COLO829 (cell line): Measurements from ENCODE around the gene PXT1.

Experiments
- DNase-seq: peaks from one replicate; pipeline ENCODE4 v3.0.0; 2012; ENCODE audit warnings: low spot score

PXT1 gene

DNA sequence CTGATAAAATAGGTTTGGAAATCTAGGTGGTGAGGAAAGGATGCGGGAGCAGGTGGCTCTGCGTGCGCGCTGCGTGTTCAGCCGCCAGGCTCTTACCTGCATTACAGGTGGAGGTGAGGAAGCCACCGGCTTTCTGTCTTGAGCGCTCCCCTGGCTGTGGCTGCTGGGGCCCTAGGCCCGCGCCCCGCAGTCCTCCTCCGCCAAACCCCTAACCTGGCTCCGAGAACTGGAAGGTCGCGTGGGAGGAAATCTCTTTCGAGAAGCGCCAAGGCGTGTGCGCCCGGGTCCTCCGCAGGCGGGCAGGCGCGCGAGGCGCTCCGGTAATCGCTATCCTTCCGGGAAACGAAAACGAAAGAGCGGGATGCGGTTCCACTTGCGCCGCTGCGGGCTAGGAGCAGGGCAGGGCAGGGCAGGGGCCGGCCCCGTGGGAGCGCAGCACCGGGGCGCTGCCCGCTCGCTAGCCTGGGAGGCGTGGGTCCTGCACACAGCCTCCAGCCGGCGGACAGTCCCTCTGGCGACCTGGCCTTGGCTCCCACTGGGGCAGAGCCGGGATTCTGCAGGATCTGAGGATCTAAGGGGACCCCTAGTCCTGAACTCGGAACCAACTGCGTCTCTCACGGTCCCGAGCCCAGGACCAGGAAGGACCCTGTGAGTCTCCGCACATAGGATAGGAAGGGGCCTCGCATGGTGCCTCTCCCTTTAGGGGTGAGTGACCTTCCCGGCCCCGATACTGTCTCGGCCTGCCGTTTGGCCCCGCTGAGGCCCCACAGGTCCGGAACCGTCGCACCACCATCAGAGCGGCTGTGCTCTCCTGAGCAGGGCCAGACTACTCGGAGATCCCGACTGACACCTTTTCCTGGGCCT is 55.0 kb downstream of the PXT1 start, which contains the start of gene ETV7:
Gene ETV7, minus strand, starts transcription at position 230 of the 864 bp plus-strand sequence. Its CDS starts 128 bp downstream, at position 102.
- DNase-seq, result no peak

DNA sequence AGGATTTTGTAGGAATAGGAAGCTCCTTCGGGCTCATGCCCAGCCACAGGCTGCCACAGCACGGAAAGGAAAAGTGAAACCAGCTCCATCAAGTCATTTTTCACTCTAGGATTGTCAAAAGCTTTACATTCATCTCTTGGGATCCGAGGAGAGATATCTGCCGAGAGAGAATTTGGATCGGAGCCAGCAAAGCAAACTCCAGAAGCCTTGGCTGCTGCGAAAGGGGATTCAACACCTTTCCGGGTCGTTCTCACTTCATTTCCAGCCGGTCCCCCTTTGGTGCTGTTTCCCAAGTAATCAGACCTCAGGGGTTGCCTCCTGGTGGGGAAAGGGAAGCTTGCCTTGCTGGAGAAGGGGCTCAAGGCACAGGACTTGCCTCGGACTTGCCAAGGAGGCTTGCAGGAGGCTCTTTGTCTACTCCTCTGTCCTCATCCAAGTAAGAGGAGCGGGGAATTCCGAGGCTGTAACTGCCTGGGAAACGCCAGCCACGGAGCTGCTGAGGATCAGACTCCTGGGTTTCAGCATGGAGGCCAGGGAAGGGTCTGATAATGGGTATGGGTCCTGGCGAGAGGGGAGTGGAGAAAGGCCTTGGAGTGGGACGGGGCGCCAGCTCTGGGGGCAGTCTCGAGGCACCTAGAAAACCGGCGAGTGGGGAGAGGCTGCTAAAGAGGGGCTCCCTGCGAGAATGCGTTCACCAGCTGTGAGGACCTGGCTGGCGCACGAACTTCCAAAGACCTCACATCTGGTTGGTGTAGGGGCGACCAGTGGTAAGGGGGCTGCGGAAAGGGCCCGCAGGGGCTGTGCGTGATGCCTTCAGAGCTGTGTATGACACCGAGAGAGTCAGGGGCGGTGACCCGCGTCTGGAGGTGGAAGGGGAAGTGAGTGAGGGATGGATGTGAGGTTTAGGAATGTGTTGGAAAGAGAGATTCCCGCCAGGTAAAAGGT is 55.9 kb downstream of the PXT1 start:
- peak; percentile 69 for DNase-seq

DNA sequence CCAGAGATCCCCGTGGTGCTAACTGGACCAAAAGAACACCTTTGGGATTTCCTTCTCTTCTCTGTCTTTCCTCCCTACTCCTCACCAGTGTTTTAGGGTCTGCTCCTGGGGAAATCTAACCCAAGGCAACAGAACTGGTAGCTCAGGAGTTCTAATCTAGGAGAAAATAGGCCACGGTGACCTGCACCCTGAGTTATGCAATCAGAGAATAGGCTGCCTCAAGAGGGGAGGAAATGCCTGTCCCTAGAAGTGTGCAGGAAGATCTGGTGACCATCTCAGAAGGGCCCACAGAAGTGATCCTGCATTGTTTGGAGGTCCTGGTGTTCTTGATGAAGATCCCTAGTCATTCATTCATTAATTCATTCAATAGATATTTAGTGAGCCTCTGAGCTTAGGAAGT is 58.6 kb downstream of the PXT1 start:
- no peak for DNase-seq

DNA sequence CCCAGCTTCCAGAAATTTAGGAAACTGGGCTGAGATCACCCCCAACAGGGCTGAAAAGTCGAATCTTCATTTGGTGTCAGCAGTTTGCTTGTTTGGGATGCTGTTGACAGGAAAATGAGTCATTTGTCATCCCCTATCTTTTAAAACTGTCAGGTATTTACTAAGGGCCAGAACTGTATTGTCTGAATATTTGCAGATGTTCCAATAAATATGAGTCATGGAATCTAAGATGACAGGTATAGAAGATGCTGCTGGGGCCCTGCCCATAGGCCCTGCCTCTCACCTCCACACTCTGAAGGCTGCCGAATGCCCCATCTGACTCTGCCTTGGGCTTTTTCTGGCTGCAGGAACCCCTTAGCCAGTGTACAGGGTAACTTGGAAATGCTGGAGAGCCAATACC is 59.0 kb downstream of the PXT1 start:
- no peak for DNase-seq

DNA sequence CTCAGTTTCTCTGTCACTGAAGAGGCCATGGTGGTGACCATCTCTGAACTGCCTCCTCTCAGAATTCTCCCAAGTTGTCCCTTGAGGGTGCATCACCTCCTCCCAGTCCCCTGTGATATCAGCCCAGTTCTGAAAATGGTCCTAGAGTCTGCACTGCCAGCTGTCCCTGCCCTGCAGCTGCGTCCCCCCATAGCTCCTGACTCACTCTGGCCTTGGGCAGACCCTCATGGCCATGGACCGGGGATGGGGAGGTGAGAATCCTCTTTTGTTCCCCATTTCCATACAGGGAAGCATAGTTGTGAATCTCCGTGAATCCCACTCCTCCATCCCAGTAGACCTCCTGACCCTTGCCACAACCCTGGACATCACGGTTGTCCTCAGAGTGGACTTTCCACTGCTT is 59.7 kb downstream of the PXT1 start:
- no peak for DNase-seq

DNA sequence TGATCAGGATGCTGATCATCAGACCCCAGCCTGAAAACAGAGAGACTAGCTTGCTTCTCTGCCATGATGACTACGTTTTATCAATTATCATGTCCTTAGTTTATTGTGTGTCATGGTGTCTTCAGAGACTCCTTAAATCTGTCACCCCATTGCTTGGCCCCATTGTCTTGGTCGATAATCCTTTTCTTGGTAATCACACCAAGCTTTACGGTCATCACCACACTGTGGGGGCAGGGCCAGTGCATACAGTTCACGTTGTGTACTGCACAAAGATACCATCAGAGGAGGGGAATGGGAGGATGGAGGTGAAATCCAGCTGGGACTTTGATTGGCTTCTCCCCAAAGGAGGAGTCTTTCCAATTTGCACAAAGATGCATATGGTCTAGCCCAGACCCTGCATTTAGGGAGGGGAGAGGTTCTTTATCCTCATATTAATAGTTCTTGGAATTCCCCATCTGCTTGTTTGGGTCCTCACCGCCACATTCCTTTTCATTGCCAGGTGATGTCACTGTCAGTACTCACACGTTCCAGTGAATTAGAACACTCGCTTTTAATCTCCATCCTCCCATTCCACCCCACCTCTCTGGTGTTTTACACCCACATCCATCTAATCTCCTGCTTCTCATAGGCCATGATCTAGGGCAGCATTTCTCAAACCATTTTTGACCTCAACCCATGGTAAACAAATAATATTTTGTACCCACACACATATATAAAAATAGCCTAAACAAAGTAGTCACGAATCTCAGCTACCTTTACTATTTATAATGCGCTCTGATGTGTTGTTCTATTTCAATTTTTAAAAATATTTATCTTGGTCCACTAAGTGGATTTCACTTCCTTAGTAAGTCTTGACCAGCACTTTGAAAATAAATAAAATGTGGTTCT is 60.9 kb downstream of the PXT1 start:
- no peak for DNase-seq

DNA sequence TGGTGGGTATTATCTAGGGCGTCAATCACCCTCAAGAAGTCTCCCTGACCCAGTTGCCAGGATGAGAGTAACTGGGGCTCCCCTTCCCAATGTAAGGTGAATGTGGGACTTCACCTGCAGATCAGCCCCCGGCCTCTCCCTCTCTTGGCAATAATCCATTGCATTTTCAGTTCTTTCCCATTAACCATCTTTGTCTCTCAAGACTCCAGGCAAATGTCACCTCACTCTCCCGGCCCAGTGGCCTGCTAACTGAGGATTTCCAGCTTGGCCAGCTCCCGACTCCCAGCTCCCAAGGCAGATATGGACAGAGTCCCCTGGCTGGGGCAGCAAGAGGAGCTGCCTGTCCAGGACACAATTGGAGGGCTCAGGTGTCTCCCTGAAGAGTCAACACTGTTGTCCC is 62.5 kb downstream of the PXT1 start:
- no peak for DNase-seq

DNA sequence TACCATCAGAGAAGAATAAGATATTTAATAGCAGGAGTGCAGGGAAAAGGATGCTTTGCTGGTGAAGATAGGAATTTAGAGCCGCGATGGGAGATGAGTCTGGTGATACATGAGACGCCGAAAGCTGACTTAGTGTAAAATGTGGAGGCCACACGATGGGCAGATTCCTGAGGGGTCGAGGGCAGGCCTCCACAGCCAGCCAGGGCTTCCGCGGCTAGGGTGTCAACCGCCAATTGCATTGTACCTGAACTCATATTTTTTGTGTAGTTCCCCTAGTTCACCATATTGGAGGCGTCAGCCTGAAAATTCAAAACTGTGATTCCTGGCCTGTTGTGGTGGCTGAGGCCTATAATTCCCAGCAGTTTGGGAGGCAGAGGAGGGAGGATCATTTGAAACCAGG is 63.7 kb downstream of the PXT1 start:
- DNase-seq, result no peak

DNA sequence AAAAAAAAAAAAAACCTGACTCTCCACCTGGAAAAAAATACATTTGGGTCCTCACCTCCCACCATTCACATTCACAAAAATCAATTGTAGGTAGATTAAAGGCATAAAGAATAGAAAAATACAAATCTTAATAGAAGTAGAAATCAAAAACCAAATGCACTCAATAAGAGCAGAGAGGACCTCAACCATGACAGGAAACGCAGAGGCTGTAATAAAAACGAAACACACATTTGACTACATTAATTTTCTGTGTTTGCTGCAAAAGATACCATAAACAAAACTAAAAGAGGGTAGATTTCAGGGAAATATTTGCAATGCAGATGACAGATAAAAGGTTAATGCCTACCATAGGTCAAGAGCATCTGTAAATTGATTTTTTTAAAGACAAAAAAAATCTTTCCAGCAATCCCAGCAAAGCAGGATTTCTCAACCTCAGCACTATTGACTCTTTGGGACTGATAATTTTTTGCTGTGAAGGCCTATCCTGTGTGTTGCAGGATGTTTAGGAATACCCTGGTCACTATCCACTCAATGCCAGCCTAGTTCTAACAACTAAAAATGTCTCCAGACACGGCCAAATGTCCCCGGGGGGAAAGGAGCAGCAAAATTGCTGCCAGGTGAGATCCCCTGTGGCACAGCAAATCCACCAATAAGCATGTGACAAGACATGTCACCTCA is 64.3 kb downstream of the PXT1 start:
- no peak for DNase-seq

DNA sequence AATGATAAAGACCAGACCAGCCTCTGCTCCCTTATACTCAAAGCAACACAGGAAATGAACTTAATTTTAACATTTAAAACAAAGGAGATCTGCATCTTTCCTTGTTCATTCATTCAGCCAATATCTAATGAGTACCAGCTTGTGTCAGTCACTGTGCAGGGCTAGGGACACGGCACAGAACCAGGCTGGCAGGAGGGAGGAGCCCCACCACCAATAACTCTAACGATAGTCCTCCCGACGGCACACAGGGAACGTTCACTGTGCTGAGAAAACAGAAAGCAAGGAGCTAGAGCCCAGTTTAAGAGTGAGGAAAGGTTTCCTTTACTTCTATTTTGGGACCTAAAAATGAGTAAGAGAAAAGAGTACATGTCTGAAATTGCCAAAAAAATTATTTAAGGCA is 65.1 kb downstream of the PXT1 start:
- no peak for DNase-seq

DNA sequence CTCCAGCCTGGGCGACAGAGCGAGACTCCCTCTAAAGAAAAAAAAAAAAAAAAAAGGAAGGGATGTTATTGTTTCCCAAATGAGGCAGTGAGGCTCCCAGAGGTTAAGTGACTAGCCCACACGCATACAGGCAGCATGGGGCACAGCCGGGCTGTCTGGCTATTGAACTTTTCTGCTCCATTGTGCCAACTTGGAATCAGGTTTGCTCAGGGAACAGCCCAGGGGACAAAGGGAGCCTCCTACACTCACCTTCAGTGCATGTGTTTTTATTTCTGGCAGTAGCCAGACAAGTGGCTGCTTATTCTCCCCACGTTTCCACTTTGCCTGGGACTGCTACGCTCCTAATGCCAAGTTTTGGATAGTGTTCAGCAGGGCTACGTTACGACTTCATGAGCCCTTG is 65.9 kb downstream of the PXT1 start:
- no peak for DNase-seq

DNA sequence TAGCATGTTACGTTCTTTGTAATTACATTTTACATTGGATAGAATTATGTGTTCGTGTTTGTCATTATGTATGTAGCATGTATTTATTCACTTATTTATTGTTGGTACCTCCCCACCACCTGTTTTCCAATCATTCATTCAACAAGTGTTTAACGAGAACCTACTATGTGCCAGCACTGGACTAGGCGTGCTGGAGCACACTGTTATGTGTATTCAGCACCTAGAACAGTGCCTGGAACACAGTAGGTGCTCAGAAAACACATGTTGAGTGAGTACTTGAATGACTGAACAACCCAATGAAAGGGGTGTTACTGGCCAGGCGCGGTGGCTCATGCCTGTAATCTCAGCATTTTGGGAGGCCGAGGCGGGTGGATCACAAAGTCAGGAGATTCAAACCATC is 66.5 kb downstream of the PXT1 start:
- DNase-seq, result no peak

DNA sequence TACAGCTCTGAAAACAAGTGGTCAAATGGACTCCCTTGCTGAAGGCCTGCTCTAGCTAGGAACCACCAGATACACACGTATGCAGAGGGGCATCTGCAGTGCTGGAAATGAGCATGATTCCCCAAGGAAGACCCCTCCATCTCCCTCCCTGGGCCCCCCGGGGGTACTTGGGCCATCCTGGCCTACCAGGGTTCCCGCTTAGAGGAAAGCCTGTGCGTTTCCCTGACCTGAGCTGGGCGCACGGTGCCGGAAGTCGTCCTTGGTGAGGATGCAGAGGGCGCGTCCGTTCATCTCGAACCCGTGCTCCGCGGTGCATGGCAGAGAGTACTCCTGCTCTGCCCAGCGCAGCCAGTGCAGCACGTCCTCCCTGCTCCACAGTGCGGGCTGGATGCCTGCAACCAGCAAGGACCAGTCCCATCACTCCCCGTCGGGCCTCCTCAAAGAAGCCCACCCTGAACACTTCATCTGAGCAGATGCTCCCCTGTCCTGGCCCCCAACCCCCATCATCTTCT is 67.0 kb downstream of the PXT1 start:
- DNase-seq, result no peak

DNA sequence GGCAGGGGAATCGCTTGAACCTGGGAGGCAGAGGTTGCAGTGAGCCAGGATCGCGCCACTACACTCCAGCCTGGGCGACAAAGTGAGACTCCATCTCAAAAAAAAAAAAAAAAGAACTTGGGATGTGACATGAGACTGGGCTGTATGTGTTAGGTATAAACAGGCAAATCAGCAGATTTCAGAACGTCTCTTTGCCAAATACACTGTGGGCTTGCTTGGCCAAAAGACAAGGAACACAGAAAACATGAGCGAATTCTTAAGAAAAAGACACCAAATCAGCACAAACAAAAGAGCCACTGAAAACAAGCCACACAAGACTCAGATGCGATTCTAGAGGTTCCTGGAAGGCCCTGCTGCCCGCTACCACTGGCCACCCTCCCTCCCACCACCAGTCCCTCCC is 67.7 kb downstream of the PXT1 start:
- DNase-seq, result no peak

DNA sequence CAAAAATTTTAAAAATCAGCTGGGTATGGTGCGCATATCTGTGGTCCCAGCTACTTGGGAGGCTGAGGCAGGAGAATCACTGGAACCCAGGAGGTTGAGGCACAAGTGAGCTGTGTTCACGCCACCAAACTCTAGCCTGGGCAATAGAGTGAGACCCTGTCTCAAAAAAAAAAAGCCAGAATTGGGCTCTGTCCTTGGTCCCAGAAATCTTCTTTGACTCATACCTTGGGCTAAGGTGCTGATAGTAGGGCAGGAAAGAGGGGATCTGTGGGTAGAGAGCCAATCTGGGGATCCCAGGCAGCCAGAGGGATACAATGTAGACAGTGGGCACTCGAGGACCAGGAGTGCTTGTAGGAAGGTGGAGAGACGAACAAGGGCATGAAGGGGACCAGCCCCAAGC is 68.5 kb downstream of the PXT1 start:
- DNase-seq, result no peak

DNA sequence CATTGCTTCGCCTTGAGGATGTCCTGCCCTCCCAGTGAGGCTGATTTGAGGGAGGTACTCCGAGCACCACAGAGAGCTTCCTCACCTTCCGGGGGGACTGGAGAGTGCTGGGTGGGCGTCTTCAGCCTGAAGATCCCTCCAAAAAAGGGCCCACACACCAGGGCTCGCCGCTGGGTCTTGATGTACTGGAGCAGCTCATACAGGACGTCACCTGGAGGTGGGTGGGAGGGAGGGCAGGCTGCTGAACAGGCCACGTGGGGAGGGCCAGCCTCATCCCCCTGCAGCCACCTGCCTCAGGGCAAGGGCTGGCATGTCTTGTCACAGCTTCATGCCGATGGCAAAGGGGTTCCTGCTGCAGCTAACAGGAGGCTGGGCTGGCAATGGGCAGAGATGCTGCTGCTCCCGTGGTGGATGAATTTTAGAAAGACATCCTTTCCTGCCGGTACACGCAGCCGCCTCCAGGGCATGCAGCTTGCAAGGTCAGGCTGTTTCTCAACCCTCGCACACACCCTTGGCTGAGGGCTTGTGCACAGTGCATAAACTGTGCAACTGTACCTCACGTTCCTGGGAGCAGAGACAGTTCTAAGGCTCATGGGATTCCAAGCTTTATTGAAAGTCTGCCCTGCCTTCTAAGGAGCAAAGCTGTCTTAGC is 69.2 kb downstream of the PXT1 start:
- DNase-seq, result no peak

DNA sequence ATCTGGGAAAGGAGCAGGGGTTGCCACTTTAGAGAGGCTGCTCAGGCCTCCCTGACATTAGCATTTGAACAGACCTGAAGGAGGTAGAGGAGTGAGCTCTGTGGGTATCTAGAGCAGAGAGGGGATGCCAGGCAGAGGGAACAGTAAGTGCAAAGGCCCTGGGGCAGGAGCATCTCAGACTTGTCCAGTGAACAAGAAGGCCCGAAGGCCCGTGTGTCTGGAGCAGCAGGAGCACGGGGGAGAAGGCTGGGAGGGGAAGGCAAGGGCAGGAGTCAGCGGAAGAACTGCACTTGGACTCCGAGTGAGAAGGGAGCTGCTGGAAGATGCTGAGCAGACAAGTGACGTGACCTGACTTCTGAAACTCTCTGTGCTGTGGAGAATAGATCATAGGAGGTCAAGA is 70.6 kb downstream of the PXT1 start:
- no peak for DNase-seq

DNA sequence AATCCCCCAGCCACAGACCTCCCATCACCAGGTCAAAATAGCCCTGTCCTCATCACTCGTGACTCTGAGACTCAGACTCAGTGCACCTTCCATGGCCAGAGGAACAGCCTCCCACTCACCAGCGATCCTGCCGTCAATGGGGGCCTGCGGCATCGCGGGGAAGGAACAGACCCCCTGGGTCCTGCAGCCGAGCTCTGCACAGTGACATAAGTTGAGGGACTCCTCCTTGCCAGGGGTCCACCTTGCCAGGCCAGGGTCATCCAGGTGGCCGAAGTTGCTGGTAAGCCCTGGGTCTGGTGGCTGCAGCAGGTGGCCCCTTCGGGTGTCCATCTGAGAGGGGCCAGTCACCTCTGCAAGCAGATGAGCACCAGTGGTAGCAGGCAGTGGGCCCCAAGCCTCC is 71.4 kb downstream of the PXT1 start:
- DNase-seq, result no peak

DNA sequence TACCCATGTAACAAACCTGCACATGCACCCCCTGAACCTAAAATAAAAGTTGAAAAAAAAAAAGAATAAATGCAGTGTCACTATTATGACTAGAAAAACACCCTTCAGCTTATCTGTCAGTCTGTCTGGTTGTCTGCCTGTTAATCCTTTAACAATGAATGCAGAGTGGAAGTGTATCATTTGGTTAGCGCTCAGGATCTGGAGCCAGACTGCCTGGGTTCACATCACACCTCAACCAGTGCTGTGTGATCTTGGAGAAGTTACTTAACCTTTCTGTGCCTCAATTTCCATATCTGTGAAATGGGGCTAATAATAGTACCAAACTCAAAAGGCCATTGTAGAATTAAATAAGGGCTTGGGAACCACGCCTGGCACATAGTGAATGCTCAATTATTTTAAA is 72.0 kb downstream of the PXT1 start:
- no peak for DNase-seq
